GM18867 (cell line): ENCODE measurements around the gene ANKLE1.

Source experiments
- ATAC-seq: cut with Tn5 transposase; IDR thresholded peaks from one replicate; pipeline ENCODE4 v1.9.1; 2021; ENCODE audit warnings: mild to moderate bottlenecking, moderate library complexity; ENCODE audit not compliant: unreplicated experiment

The ANKLE1 gene

DNA sequence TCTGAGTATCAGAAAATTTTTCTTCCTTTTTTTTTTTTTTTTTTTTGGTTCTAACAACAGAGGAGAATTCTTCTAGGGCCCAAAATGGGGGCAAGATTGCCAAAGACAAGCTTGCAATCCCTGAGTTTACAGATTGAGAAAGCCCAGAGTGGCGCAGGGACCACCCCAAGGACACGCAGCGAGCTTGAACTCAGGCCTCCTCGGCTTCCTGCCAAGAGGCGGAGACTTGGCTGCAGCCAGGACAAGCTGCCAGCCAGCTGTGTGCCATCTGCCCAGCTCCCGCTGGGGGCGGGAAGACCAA, 23.5 kb downstream of the ANKLE1 start:
- ATAC-seq = no peak

DNA sequence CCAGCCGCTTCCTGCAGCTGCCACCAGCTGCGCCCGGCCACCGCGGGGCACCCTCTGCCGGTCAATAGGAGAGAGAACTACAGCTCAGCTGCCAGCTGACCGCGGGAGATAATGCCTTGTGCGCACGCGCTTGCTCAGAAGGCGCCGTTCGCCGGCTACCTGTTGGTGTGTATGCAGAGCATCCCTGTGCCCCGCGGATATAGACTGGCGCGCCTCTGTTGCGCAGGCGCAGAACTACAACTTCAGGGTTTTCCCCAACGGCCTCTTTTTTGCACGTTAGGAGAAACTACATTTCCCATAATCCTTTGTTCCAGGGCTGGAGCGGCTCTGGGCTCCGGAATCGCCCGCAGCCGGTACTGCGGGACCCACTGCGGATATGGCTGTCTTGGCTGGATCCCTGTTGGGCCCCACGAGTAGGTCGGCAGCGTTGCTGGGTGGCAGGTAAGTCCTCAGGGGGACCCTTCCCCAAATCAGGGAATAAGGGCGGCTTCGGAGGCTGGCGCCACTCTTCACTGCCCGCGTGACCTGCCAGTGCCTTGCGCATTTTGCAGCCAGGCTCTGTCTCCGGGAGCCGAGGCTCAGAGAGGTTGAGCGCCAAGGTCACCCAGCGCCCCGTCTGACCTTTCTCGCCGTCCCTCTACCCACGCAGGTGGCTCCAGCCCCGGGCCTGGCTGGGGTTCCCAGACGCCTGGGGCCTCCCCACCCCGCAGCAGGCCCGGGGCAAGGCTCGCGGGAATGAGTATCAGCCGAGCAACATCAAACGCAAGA, 24.0 kb downstream of the ANKLE1 start, which contains the start of gene MRPL34:
TSS of gene MRPL34 (plus strand) at position 356 of the 768 bp plus-strand sequence. CDS start at position 377, 21 bp downstream.
- ATAC-seq = peak; percentile 66

DNA sequence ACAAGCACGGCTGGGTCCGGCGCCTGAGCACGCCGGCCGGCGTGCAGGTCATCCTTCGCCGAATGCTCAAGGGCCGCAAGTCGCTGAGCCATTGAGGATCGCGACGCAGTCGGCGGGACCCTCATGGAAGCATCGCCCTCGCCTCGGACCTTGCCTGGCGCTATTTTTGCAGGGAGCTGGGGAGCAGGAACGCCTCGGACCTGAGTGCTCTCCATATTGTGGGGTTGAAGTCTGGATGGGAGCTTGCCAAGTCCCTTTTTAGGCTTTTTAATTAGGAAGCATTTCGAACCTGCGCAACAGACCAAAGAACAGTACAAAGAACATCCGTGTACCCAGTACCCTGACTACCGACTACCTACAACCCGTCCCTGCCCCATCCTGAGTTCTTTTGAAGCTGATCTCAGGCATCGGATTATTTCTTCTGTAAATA, 24.6 kb downstream of the ANKLE1 start:
- ATAC-seq = no peak

DNA sequence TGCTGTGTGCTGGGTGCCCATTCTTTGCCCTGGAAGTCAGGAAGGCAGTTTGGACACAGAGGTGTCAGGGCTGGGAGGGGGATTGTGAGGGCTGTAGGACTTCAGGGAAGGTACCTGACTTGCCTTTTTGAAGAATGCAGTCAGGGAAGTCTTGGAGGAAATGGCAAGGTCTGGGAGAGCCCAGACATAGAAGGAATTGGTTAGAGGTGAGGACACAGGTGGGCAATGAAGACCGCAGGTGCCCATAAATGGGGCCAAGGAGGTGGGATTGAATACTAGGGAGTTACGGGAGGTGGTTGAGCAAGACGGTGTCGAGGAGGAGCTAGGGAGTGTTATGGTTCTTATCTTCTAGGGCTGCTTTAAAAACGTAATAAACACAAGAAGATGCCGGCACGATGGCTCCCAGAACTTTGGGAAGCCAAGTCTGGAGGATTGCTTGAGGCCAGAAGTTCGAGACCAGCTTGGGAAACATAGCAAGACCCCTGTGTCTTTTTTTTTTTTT, 26.2 kb downstream of the ANKLE1 start:
- no peak for ATAC-seq

DNA sequence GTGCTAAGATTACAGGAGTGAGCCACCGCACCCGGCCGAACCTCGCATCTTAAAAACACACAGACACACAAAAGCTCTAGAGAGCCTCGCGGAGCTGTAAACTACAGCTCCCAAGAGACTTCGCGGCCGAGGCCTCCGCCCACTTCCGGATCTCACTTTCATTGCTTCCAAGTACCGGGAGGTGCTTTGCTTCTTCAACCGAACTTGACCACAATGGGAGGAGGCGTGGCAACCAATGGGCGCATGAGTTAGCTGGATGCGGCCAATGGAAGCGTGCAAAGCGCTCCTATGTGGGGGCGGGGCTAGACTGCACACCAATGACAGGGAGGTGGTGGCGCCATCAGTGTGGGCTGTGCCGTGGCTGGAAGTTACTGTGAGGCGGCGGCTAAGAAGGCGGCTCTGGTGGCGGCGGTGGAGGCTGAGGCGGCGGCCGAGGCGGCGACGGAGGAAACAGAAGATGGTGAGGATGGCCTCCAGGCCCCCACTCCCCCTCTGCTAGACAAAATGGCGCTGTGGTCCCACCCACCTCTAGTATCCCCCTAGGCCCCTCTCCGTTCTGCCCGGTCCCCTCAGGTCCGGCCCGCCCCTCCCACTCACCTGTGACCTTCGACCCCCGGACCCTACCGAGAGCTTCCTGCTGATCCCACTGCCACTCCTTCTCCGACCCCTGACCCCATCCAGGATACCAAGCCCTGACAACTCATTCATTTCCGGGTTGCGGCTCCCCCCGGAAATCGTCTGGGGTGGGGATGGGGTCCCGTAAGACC, 27.7 kb downstream of the ANKLE1 start, which contains the start of gene DDA1:
TSS of gene DDA1 (plus strand) at position 366 of the 767 bp plus-strand sequence. CDS start at position 458, 92 bp downstream.
- peak; percentile 58 for ATAC-seq

DNA sequence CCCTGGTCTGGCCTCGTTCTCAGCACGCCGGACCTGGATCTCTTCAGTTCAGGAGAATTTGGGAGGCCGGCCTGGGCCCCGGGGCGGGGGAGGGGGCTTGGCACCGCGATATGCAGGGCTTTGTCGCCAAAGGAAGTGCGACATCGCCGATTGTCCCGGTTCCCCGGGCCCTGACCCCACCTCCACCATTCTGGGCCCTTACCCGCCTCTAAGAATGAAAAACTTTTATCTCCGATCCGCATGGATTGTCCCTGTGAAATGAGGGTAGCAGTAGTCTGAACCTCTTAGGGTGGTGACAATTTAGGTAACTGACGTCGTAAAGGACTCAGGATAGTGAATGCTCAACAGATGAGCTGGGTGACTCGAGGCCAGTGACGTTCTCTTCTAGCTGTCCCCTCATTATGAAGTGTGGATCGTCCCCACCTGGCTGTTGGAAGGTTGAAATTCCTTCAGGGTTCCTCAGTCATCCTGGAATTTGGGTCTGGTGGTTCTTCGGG, 28.3 kb downstream of the ANKLE1 start:
- no peak for ATAC-seq

DNA sequence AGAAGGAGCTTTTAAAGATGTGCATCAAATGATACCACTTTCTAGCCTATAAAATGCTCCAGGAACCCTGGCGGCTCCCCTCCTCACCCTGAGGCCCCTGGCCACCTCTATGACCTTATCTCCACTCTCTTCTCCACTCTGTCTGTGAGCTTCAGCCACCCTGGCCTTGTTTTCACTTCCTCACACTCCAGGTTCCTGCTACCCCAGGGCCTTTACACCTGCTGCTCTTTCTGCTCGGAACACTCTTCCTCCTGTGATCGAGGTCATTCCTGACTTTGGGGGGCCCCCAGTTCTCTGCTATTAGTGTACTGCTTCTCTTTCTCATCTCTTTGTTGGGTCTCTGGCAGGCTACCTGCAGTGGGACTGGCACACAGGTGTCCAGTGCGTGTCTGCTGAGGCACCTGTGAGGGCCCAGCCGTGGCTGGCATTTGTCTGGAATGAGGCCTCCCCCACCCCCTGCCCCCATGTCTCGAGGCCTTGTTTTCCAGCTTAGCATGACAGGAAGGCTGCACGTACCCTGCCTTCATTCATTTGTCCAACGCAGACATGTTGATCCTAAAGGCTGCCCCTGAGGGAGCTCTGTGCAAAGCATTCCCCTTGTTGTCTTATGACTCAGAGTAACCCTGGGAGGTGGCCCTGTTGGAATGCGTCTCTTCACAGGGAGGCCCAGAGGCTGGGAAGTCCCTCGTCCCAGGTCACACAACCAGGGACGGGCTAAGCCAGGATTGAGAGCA, 29.9 kb downstream of the ANKLE1 start:
- no peak for ATAC-seq

DNA sequence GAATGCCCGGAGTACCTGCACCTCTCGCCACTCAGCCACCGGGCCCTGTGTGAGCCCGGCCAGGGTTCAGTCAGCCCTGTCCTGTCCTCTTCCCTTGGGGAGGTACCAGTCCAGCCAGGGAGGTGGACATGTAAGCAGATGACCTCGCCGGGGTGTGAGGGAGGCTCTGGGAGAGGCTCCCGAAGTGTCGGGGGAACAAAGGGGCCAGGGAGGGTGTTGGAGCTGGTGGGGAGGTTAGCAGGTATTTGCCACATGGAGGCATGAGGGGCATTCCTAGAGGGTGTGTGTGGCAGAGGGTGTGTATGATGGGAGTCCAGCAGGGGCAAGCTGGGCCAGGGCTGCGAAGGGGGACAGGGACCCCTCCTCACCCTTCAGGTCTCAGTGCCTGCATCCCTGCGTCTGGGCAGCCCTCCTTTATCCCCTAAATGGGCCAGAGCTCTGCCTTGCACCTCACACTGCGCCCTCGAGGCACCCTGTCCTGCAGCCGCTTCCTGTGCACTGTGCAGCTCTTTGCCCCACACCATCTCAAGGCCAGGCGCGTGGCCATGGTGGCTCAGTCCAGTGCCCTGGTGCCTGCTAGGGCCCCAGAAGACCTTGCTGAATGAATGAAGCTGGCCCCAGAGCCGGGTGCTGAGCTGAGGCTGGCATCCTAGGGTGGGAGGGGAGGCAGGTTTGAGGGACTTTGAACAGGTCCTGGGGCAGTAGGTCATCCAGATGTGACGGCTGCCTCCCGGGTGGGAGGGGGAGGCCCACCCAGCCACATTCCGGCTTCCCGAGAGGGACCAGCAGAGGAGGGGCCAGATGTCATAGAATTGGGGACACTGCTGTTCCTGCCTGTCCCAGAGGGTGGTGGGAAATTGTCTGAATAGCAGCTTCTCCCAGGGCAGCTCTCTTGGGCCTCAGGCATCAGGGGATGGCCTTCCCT, 30.8 kb downstream of the ANKLE1 start:
- ATAC-seq = no peak

DNA sequence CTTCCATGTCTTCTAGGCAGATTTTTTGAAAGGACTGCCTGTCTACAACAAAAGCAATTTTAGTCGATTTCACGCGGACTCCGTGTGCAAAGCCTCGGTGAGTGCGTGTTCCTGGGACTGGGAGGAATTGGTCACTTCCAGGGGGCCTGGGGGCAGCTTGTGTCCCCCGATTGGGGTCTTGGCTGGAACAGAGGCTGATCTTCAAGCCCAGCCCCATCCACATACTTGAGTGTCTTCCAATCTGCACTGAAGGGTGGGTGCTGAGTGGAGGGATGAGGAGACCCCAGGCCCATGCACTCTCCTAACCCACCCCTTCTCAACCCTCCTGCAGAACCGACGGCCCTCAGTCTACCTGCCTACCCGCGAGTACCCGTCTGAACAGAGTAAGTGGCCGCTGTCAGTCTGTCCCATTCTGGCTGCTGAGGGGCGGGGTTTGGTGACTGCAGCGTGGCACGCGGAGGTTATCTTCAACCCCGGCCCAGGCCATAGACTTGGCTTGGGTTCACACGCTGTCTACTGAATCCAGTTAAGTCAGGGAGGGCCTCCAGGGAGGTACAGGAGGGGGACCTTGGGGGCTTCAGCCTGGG, 32.4 kb downstream of the ANKLE1 start:
- ATAC-seq = no peak

DNA sequence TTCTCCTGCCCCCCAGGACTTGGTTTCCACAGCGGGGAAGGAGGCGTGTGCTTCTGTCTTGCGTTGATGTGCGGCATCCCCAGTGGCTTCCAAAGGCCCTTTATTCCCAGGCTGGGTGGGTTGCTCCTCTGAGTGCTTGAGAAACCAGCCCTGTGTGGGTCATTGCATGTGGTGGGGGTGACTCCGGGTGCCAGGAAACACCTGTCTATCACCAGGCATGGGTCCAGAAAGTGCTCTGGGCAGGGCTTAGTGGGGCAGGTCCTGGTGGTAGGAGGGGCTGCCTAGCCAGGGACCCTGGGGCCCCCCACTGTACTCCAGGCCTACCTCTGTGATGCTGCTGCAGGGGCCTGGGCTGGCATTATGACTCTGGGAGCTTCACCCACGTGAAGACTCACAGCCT, 37.3 kb downstream of the ANKLE1 start:
- ATAC-seq = no peak

DNA sequence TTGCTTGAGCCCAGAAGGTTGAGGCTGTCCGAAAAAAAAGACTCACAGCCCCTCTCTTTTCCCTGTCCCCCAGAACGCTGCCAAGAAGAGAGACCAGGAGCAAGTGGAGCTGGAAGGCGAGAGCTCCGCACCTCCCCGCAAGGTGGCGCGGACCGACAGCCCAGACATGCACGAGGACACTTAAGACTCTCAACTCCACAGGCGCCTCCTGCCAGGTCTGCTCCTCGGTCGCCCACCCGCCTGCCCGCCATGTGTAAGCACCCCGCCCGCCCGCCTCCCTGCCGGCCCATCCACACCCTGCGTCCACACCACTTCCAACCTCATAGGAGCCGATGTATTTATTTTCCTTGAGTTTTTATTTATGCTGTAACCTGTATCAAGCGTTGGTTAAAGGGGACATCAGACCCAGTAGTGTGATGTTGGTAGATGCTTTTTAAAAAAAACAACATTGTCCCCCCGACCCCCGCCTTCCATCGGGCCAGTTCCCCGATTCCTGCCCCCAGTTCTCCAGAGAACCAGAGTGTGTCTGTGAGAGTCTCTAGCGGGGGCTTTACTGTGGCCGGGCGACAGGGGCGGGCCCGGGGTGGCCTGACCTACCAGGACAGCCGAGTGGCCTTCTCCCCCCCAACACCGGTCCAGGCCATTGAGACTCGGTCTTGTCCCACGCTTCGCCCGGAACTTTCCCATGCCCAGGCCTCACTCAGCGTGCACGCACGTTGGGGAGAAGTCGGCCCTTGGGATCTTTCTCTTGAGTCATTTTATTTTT, 38.0 kb downstream of the ANKLE1 start:
- no peak for ATAC-seq

DNA sequence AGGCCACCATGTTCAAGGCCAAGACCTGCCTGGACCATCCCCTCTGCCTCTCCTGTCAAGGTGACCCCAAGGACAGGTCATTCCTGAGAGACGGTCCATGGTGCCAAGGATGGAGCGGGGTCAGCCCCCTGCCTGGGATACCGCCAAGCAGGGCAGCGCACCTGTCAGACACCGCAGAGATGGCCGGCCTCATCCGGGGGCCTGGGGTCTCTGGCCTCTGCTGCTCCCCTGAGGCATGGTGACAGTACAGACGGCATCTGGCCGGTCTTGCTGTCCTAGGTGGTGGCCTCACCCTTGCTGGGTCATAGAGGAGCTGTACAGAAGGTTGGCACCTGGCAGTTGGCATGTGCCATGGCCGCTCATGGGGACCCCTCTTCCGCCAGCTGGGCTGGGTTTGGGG, 38.7 kb downstream of the ANKLE1 start:
- ATAC-seq = no peak

DNA sequence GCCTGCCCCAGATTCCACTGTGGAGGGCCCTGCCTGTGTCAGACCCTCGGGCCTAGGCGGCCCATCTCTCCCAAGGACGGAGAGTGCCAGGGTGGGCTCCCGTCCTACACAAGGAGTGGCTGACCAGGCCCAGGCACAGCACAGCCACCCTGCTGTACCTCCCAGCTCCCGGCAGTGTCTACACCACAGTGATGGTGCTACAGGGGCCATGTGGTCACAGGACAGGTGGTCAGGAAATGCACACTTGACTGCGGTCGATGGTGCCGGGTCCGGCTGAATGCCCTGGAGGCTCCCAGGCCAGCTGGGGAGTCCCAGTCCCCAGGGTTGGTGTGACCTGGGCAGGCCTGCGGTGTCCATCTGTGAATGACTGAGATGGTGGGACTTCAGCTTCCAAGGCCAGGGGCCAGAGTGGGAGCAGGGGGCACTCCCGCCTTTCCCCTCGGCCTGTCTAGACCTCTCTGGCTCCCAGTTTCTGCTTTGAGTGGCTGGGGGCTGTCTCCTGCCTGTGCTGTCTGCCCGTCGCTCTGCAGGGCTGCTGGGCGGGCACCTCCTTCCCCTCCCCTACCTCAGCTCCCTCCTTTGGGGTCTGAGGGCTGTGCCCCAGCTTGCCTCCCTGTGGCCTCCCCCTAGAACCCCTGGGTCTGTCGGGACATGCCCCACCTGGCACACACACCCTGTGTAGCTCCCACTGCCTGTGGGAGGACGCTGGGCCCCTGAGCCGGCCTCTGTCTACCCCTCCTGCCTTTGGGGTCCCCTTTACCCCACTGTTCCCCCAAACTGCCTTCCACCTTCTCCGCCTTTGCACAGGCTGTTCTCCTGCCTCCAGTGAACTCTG, 40.2 kb downstream of the ANKLE1 start:
- no peak for ATAC-seq

DNA sequence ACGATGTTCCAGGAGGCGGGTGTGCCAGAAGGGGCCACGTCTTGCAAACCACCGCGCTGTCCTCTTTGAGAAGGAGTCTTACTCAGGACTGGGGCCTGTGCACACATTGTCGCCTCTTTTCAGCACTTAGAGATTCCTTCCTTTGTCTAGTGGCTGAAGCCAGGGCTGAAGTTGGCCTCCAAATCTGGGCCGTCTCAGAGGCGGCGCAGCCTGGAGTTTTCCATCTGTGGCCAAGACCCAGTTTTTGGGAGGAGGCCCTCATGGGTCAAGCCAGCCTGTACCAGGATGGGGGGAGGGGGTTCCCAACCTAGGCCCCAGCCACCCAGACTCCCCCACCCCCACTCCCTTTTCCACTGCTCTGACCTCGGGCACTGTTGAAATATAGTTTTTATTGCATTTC, 41.2 kb downstream of the ANKLE1 start:
- no peak for ATAC-seq

DNA sequence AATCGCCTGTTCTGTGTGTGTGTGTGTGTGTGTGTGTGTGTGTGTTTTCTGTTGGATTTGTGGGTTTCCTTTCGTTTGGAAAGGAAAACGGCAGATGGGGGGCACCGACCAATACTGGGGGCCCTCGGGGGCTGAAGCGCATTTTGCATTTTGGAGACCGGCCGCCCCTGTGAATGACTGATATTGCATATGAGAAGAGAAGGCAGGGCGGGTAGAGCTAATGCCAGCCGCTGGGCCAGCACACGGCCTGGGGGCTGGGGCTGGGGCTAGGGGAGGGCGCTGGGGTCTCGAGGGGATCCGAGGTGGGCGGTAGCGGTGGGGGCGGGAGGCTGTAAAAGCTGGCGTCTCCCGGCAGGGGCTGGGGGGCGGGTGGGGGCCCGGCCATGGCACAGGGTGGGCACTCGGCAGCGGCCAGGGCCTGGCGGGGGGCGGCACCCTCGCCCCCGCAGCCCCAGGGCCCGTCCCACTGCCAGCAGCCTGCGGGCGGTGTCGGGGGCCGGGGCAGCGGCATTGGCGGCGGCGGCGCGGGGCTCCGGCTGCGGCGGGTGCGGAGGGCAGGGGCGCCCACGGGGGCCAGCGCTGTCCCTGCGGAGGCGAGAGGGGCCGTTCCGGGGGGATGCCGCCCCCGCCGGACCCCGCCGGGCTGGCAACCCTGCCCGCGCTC, 41.7 kb downstream of the ANKLE1 start:
- no peak for ATAC-seq

DNA sequence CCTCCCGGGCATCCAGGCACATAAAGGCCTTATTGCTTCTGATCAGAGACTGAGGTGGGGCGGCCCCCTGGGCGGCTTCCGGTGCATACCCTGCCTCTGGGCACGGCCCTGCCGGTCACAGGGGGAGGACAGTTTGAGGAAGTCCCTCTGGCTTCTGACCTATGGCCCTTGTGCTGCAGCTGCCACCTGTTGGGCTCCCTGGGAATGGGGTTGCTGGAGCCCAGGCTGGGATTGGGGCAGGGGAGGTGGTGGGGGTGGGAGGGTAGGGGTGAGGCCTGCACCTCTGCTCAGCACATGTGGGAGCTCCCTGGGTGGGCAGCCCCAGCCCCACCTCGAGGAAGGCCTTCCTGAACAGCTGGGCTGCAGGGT, 42.2 kb downstream of the ANKLE1 start:
- ATAC-seq = no peak

DNA sequence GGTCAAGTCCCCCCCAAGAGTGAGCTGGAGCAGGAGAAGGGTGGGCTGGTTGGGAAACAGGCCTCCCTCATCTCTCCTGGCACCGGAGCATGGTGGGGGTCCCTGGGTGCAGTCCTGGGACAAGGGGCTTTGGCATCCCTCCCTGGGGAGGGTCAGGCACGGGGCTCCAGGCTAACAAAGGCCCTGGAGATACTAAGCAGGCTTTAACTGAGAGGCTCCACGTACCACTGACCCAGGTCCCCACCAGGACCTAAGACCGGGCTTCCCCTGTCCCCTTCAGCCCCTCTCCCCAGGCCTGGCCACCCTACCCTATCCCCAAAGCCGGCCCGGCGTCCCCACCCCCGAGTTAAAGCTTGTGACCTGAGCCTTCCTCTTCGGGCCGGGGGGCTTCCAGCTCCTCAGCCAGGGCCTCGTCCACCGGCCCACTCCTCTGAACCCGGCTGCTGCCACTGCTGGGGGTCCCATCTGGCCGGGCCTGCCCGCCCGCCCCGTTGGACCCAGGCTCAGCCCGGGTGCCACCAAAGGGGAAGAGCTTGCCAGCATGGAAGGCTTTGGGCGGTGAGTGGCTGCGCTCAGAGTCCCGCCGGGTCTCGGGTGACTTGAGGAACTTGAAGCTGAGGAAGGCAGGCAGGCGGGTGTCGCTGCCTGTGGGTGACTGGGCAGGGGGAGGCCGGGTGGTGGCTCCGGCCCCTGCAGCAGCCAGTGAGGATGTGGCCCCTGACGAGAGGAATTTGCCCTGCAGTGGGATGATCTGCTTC, 42.8 kb downstream of the ANKLE1 start:
- no peak for ATAC-seq
